Progenitor cell of endocrine pancreas (in vitro differentiated cells): ENCODE measurements around the gene PLK4. TPM values are rescaled to one million over a fixed set of nuclear protein-coding genes. Genes with fewer than 3 reads are reported as not detected.

Experiments
- DNase-seq: peaks from one replicate; pipeline ENCODE4 v3.0.0; 2021; ENCODE audit warnings: low spot score; ENCODE audit not compliant: unreplicated experiment
- H3K27ac Mint-ChIP-seq: 2 replicates; pipeline ENCODE4 v1.8.0; 2021; ENCODE audit warnings: mild to moderate bottlenecking, moderate library complexity, mixed read lengths
- H3K27me3 Mint-ChIP-seq: 2 replicates; pipeline ENCODE4 v1.8.0; 2021; ENCODE audit warnings: mixed read lengths
- H3K36me3 Mint-ChIP-seq: 2 replicates; pipeline ENCODE4 v1.8.0; 2022; ENCODE audit warnings: mixed read lengths; ENCODE audit not compliant: insufficient read depth
- H3K4me1 Mint-ChIP-seq: 2 replicates; pipeline ENCODE4 v1.8.0; 2021; ENCODE audit warnings: low read depth, mixed read lengths
- H3K4me3 Mint-ChIP-seq: 2 replicates; pipeline ENCODE4 v1.8.0; 2021; ENCODE audit warnings: low read depth, mild to moderate bottlenecking, moderate library complexity, mixed read lengths
- H3K9me3 Mint-ChIP-seq: 2 replicates; pipeline ENCODE4 v1.8.0; 2021; ENCODE audit warnings: low read depth, mixed read lengths
- total RNA-seq: library from RNA; stranded (reverse); gene quantifications from 2 replicates; pipeline ENCODE4 v1.2.1, GENCODE V29; 2021
- TF ChIP-seq, protein P1 (sequence below): fragments of 200-600 bp; sonication (generic); IDR thresholded peaks from one replicate; pipeline ENCODE4 v1.5.0; 2021; ENCODE audit warnings: antibody characterized with exemption, mild to moderate bottlenecking; ENCODE audit not compliant: unreplicated experiment

PLK4 gene
- total RNA-seq, 1 donor from 2014 or later: 21.7 TPM

DNA sequence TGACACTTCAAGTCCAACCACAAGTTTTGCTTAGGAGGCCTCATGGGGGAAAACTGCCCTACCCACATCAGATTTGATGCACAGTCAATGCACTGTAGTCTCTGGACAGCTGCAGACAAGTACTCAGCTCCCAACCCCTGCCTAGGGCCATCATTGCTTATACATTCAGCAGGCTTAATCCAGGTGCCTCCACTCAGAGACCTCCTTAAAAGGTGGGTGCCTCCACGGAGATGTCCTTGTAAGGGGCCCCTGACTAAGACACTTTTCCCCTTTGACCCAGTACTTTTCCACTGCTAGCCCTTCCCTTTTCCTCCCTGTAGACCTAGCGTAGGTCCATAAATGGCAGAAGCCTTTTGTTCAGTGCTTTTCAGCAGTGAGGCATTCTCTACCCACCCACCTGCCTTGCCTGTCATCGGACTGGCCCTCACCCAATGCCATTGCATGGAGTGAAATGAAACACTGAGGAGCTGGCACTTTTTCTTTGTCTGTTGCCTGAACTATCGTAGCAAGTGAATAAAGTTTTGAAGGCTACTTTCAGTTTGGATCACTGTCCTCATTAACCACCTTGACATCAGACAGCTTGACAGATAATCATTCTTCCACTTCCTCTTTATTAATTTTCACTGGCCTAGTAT lies 23.8 kb upstream of the PLK4 start:
- no peak overlapping the region for H3K27ac Mint-ChIP-seq
- peaks cover 3% of the 10 kb centered on the region for H3K4me1 Mint-ChIP-seq
- H3K4me3 Mint-ChIP-seq: no peak overlapping the region
- H3K27me3 Mint-ChIP-seq: no peaks in the 10 kb centered on the region
- no peak for DNase-seq
- peaks cover 26% of the 10 kb centered on the region for H3K9me3 Mint-ChIP-seq
- peaks cover 18% of the 10 kb centered on the region for H3K36me3 Mint-ChIP-seq
- TF ChIP-seq, protein P1, sequence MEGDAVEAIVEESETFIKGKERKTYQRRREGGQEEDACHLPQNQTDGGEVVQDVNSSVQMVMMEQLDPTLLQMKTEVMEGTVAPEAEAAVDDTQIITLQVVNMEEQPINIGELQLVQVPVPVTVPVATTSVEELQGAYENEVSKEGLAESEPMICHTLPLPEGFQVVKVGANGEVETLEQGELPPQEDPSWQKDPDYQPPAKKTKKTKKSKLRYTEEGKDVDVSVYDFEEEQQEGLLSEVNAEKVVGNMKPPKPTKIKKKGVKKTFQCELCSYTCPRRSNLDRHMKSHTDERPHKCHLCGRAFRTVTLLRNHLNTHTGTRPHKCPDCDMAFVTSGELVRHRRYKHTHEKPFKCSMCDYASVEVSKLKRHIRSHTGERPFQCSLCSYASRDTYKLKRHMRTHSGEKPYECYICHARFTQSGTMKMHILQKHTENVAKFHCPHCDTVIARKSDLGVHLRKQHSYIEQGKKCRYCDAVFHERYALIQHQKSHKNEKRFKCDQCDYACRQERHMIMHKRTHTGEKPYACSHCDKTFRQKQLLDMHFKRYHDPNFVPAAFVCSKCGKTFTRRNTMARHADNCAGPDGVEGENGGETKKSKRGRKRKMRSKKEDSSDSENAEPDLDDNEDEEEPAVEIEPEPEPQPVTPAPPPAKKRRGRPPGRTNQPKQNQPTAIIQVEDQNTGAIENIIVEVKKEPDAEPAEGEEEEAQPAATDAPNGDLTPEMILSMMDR: no peak

DNA sequence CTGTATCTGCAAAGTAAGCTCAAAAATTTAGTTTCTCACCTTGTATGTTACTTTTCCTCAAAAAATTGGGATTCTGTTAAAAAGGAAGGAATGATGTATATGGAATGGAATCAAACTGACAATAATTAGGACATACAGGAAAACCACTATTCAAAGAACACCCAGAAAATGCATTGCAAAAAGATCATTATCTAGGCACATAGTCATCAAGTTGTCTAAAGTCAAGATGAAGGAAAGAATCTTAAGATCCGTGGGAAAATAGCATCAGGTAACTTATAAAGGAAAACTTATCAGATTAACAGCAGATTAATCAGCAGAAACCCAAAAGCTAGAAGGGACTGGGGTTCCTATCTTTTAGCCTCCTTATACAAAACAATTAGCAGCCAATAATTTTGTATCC lies 23.1 kb upstream of the PLK4 start:
- H3K9me3 Mint-ChIP-seq: peaks cover 29% of the 10 kb centered on the region
- no peak overlapping the region for H3K27ac Mint-ChIP-seq
- DNase-seq: no peak
- no peak overlapping the region for H3K4me3 Mint-ChIP-seq
- TF ChIP-seq, protein P1: no peak
- H3K27me3 Mint-ChIP-seq: no peaks in the 10 kb centered on the region
- peaks cover 20% of the 10 kb centered on the region for H3K36me3 Mint-ChIP-seq
- H3K4me1 Mint-ChIP-seq: peaks cover 3% of the 10 kb centered on the region

- TF ChIP-seq, protein P1: no peak
- Mint-ChIP-seq H3K4me3 (no peak overlapping the region), H3K4me1 (no peaks in the 10 kb centered on the region), H3K36me3 (peaks cover 2% of the 10 kb centered on the region), H3K9me3 (no peaks in the 10 kb centered on the region), H3K27ac (no peak overlapping the region), H3K27me3 (no peaks in the 10 kb centered on the region)
- DNase-seq: no peak
Observed at GRCh38 chr4:127868196-127868595, 12.5 kb upstream of the PLK4 start.

DNA sequence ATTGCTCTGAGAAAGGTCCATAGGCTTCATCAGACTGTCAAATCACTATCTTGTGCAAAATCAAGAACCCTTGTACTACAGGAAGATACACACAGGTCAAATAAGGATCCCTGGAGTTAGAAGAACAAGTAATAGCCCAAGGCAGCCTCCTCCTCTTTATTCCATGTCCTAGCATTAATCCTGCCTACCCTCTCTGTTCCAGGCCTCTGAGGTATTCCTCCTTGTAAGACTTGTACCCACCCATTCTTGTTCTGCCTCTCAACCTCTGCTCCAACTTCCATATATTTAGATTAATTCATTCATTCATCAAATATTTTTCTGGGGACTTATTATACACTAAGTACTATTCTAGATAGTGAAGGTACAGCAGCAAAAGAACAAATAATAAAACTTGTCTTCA lies 10.4 kb upstream of the PLK4 start:
- TF ChIP-seq, protein P1: no peak
- no peak for DNase-seq
- Mint-ChIP-seq H3K4me1 (no peaks in the 10 kb centered on the region), H3K9me3 (peaks cover 3% of the 10 kb centered on the region), H3K4me3 (no peak overlapping the region), H3K36me3 (peaks cover 6% of the 10 kb centered on the region), H3K27me3 (no peaks in the 10 kb centered on the region), H3K27ac (no peak overlapping the region)

- Mint-ChIP-seq H3K27ac (no peak overlapping the region), H3K4me3 (no peak overlapping the region), H3K36me3 (peaks cover 6% of the 10 kb centered on the region), H3K9me3 (peaks cover 3% of the 10 kb centered on the region), H3K4me1 (no peaks in the 10 kb centered on the region), H3K27me3 (no peaks in the 10 kb centered on the region)
- TF ChIP-seq, protein P1: no peak
- DNase-seq: no peak
Observed at GRCh38 chr4:127870688-127871087, 10.0 kb upstream of the PLK4 start.
